ENCODE results near the gene DYNLT2B.

DNA sequence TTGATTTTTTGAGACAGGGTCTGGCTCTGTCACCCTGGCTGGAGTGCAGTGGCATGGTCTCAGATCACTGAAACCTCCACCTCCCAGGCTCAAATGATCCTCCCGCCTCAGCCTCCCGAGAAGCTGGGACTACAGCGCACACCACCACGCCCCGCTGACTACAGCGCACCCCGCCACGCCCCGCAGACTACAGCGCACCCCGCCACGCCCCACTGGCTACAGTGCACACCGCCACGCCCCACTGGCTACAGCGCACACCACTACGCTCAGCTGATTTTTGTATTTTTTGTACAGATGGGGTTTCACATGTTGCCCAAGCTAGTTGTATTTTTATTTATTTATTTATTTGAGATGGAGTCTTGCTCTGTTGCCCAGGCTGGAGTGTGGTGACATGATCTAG lies 66.1 kb downstream of the DYNLT2B start:
- TF ChIP-seq, protein P1, sequence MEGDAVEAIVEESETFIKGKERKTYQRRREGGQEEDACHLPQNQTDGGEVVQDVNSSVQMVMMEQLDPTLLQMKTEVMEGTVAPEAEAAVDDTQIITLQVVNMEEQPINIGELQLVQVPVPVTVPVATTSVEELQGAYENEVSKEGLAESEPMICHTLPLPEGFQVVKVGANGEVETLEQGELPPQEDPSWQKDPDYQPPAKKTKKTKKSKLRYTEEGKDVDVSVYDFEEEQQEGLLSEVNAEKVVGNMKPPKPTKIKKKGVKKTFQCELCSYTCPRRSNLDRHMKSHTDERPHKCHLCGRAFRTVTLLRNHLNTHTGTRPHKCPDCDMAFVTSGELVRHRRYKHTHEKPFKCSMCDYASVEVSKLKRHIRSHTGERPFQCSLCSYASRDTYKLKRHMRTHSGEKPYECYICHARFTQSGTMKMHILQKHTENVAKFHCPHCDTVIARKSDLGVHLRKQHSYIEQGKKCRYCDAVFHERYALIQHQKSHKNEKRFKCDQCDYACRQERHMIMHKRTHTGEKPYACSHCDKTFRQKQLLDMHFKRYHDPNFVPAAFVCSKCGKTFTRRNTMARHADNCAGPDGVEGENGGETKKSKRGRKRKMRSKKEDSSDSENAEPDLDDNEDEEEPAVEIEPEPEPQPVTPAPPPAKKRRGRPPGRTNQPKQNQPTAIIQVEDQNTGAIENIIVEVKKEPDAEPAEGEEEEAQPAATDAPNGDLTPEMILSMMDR (conservative IDR thresholded peaks at IDR 0.05), result no peak
- TF ChIP-seq ZFX (IDR thresholded peaks at IDR 0.05), result no peak

Data from C4-2B (cell line).